Stimulated activated CD4-positive, alpha-beta T cell treated with anti-CD3 and anti-CD28 coated beads, Interleukin-2, amount 100 ng/mL, for 24 hours (primary cell): Measurements from ENCODE around the gene DNAH17.
A peak's percentile ranks its signal among the peaks of the same experiment; 100 is the strongest.
"Not testable (repeated sequence)": the region's sequence is repeated elsewhere in the genome, so short reads cannot be mapped to it uniquely, and the experiment has no call there.

ENCODE experiments used
- DNase-seq, 2 donors: peaks; one replicate each; pipeline ENCODE4 v3.0.0-alpha.2; 2020

DNAH17 gene

GRCh38 chr17:78523934-78524655 lies 53.1 kb downstream of the DNAH17 start:
- DNase-seq = no peak

GRCh38 chr17:78522031-78522809 lies 55.0 kb downstream of the DNAH17 start:
- DNase-seq = no peak

GRCh38 chr17:78517421-78517820 lies 59.8 kb downstream of the DNAH17 start:
- no peak for DNase-seq

GRCh38 chr17:78515480-78515879 lies 61.7 kb downstream of the DNAH17 start:
- no peak for DNase-seq

- DNase-seq = no peak
These were observed 62.7 kb downstream of the DNAH17 start for GRCh38 chr17:78514521-78514920.

GRCh38 chr17:78512976-78513375 lies 64.2 kb downstream of the DNAH17 start:
- no peak for DNase-seq

GRCh38 chr17:78510141-78511075 lies 66.8 kb downstream of the DNAH17 start:
- no peak for DNase-seq

GRCh38 chr17:78507526-78507925 lies 69.7 kb downstream of the DNAH17 start:
- DNase-seq = no peak

- no peak for DNase-seq
These were observed 70.5 kb downstream of the DNAH17 start for GRCh38 chr17:78506454-78507309.

- DNase-seq = no peak
These were observed 72.9 kb downstream of the DNAH17 start for GRCh38 chr17:78504156-78504925.

GRCh38 chr17:78503388-78503787 lies 73.8 kb downstream of the DNAH17 start:
- DNase-seq = not testable (repeated sequence)

GRCh38 chr17:78502611-78503148 lies 74.5 kb downstream of the DNAH17 start:
- no peak for DNase-seq

GRCh38 chr17:78501241-78502036 lies 75.8 kb downstream of the DNAH17 start:
- no peak for DNase-seq

GRCh38 chr17:78500806-78501205 lies 76.4 kb downstream of the DNAH17 start:
- no peak for DNase-seq

GRCh38 chr17:78499715-78500540 lies 77.3 kb downstream of the DNAH17 start:
- no peak for DNase-seq

GRCh38 chr17:78498848-78499247 lies 78.3 kb downstream of the DNAH17 start:
- no peak for DNase-seq

GRCh38 chr17:78497115-78497540 lies 80.1 kb downstream of the DNAH17 start:
- peak; percentile 54 to 60 for DNase-seq

- no peak for DNase-seq
These were observed 80.9 kb downstream of the DNAH17 start for GRCh38 chr17:78496311-78496710.

GRCh38 chr17:78495634-78496033 lies 81.6 kb downstream of the DNAH17 start:
- DNase-seq = no peak
